IMR-90 (cell line): Measurements from ENCODE around the gene GABBR2. TPM values are rescaled to one million over a fixed set of nuclear protein-coding genes. Genes with fewer than 3 reads are reported as not detected.

Experiments
- ATAC-seq: fragments of 200-7000 bp; cut with Tn5 transposase; 2 replicates; pipeline ENCODE4 v1.9.1; 2020; ENCODE audit warnings: low read depth, mild to moderate bottlenecking, moderate library complexity
- BruUV-seq: library from RNA; stranded (reverse); fragments of 400-500 nt; replicated peaks from 2 replicates; lab custom pipeline; 2021; lab: Mats Ljungman, UMichigan
- CTCF ChIA-PET: fragments of 300-600 bp; formaldehyde crosslinking; extraction: SDS; loops from one replicate; lab custom pipeline; 2021; ENCODE audit warnings: antibody characterized with exemption; lab: Yijun Ruan, JAX
- POLR2A ChIA-PET: fragments of 300-600 bp; sonication (Branson Sonifier 250); formaldehyde crosslinking; loops from one replicate; lab custom pipeline; 2022; ENCODE audit warnings: antibody characterized with exemption; ENCODE audit not compliant: unreplicated experiment; lab: Charles Lee
- DNase-seq: peaks from one replicate; pipeline ENCODE4 v3.0.0; 2013
- H2AFZ ChIP-seq: replicated peaks from 2 replicates; pipeline ENCODE3; 2013; ENCODE audit warnings: low read length, mild to moderate bottlenecking; ENCODE audit not compliant: poor library complexity
- H2AK5ac ChIP-seq: 2 replicates; pipeline ENCODE4 v1.6.1; 2013; ENCODE audit warnings: low read depth, low read length, inconsistent platforms
- H2AK9ac ChIP-seq: replicated peaks from 2 replicates; pipeline ENCODE3; 2013; ENCODE audit warnings: mild to moderate bottlenecking, low read depth, low read length, moderate library complexity; ENCODE audit not compliant: poor library complexity
- H2BK120ac ChIP-seq: 2 replicates; pipeline ENCODE4 v1.6.1; 2013; ENCODE audit warnings: low read depth, low read length, inconsistent platforms
- H2BK15ac ChIP-seq: 3 replicates; pipeline ENCODE4 v1.6.1; 2013; ENCODE audit warnings: low read depth, low read length, inconsistent platforms
- H2BK20ac ChIP-seq: 2 replicates; pipeline ENCODE4 v1.6.1; 2013; ENCODE audit warnings: low read depth, mild to moderate bottlenecking, inconsistent platforms, low read length, moderate library complexity
- H2BK5ac ChIP-seq: 2 replicates; pipeline ENCODE4 v1.6.1; 2013; ENCODE audit warnings: mild to moderate bottlenecking, low read depth, low read length, inconsistent platforms; ENCODE audit not compliant: poor library complexity, severe bottlenecking
- H3K14ac ChIP-seq: replicated peaks from 2 replicates; pipeline ENCODE4 v1.6.1; 2013; ENCODE audit warnings: low read depth, low read length, inconsistent platforms
- H3K18ac ChIP-seq: 2 replicates; pipeline ENCODE4 v1.6.1; 2013; ENCODE audit warnings: low read depth, low read length, control low read depth
- H3K23ac ChIP-seq: 2 replicates; pipeline ENCODE4 v1.6.1; 2013; ENCODE audit warnings: low read depth, low read length, inconsistent platforms
- H3K27ac ChIP-seq: 2 replicates; pipeline ENCODE4 v1.5.1; 2013; ENCODE audit warnings: mild to moderate bottlenecking, control low read depth, low read length; ENCODE audit not compliant: insufficient read depth
- H3K27me3 ChIP-seq: 2 replicates; pipeline ENCODE4 v1.6.1; 2013; ENCODE audit warnings: low read length; ENCODE audit not compliant: control insufficient read depth, insufficient read depth
- H3K36me3 ChIP-seq: 2 replicates; pipeline ENCODE4 v1.6.1; 2013; ENCODE audit warnings: low read length, mixed read lengths; ENCODE audit not compliant: control insufficient read depth, insufficient read depth
- H3K4ac ChIP-seq: 2 replicates; pipeline ENCODE4 v1.6.1; 2013; ENCODE audit warnings: low read depth, low read length, inconsistent platforms
- H3K4me1 ChIP-seq: 2 replicates; pipeline ENCODE4 v1.6.1; 2013; ENCODE audit warnings: low read length, mixed read lengths; ENCODE audit not compliant: control insufficient read depth, insufficient read depth
- H3K4me2 ChIP-seq: 2 replicates; pipeline ENCODE4 v1.6.1; 2013; ENCODE audit warnings: low read depth, mild to moderate bottlenecking, control low read depth, low read length, moderate library complexity
- H3K4me3 ChIP-seq: 2 replicates; pipeline ENCODE4 v1.5.1; 2013; ENCODE audit warnings: low read depth, mild to moderate bottlenecking, control low read depth, low read length, moderate library complexity; ENCODE audit not compliant: insufficient read depth
- H3K56ac ChIP-seq: 2 replicates; pipeline ENCODE4 v1.6.1; 2013; ENCODE audit warnings: low read length, inconsistent platforms; ENCODE audit not compliant: insufficient read depth; ENCODE audit errors: extremely low read depth
- H3K79me1 ChIP-seq, 2 experiments: 2 replicates each; pipeline ENCODE4 v1.6.1; 2013; ENCODE audit warnings: low read length in 2 of 2, inconsistent platforms in 1 of 2, low read depth in 1 of 2
- H3K9ac ChIP-seq: 2 replicates; pipeline ENCODE4 v1.6.1; 2013; ENCODE audit warnings: low read depth, low read length, control low read depth
- H3K9me1 ChIP-seq: 2 replicates; pipeline ENCODE4 v1.6.1; 2013; ENCODE audit warnings: low read length, inconsistent platforms; ENCODE audit not compliant: insufficient read depth
- H3K9me3 ChIP-seq: 2 replicates; pipeline ENCODE4 v1.6.1; 2013; ENCODE audit warnings: low read length; ENCODE audit not compliant: control insufficient read depth, insufficient read depth
- H4K20me1 ChIP-seq: 2 replicates; pipeline ENCODE4 v1.6.1; 2013; ENCODE audit warnings: low read length, inconsistent platforms; ENCODE audit not compliant: insufficient read depth
- H4K5ac ChIP-seq: 2 replicates; pipeline ENCODE4 v1.6.1; 2013; ENCODE audit warnings: mild to moderate bottlenecking, low read depth, low read length, control low read depth
- H4K8ac ChIP-seq, 2 experiments: 2 replicates each; pipeline ENCODE4 v1.6.1; 2013; ENCODE audit warnings: low read depth in 2 of 2, low read length in 2 of 2, control low read depth in 1 of 2, inconsistent platforms in 1 of 2
- H4K91ac ChIP-seq: 2 replicates; pipeline ENCODE4 v1.6.1; 2013; ENCODE audit warnings: low read depth, low read length, inconsistent platforms; ENCODE audit not compliant: insufficient read depth
- BHLHE40 ChIP-seq: fragments of 150-350 bp; IDR thresholded peaks from 2 replicates; pipeline ENCODE4 v1.6.1; 2016; ENCODE audit warnings: mild to moderate bottlenecking, low read depth, low read length
- CEBPB ChIP-seq: IDR thresholded peaks from 2 replicates; pipeline ENCODE4 v1.6.1; 2012; ENCODE audit warnings: low read depth, low read length, improper control_type of control experiment
- MXI1 ChIP-seq: IDR thresholded peaks from 2 replicates; pipeline ENCODE4 v1.6.1; 2012; ENCODE audit warnings: low read depth, mild to moderate bottlenecking, low read length, moderate library complexity, borderline replicate concordance
- NFE2L2 ChIP-seq: fragments of 150-350 bp; IDR thresholded peaks from 2 replicates; pipeline ENCODE4 v1.6.1; 2016; ENCODE audit warnings: low read depth, mild to moderate bottlenecking, low read length
- RAD21 ChIP-seq: IDR thresholded peaks from 2 replicates; pipeline ENCODE4 v1.6.1; 2012; ENCODE audit warnings: low read length, improper control_type of control experiment
- WGBS, 2 experiments: methylation state at CpG; one replicate each; pipeline versions ENCODE4 v1.1.5 to v1.1.7; 2013; ENCODE audit warnings: missing lambda C conversion rate in 2 of 2; ENCODE audit not compliant: insufficient read length in 1 of 2; ENCODE audit errors: extremely low coverage in 2 of 2; 5-methylcytosine and 5-hydroxymethylcytosine counted together
- dilution Hi-C: fragments of 300-500 bp; cut with HindIII; formaldehyde crosslinking; loops from one replicate; pipeline ENCODE4 v1.14.3; 2018; ENCODE audit warnings: low sequenced_read_pairs; ENCODE audit not compliant: unreplicated experiment
- in situ Hi-C: fragments of 300-500 bp; cut with MboI; formaldehyde crosslinking; loops from 3 replicates; pipeline ENCODE4 v1.14.3; 2019; ENCODE audit warnings: low sequenced_read_pairs, inconsistent platforms, mixed read lengths
- intact Hi-C: fragments of 100-400 bp; cut with micrococcal nuclease; formaldehyde crosslinking; loops from 2 replicates; pipeline ENCODE4 v1.10.0; 2022
- polyA plus RNA-seq, 3 experiments: library from polyadenylated mRNA; depleted of rRNA; stranded (reverse); fragments of >200 nt; gene quantifications; 2 replicates each; pipeline ENCODE4 v1.2.3, GENCODE V29; 2012; ENCODE audit warnings: low replicate concordance in 1 of 3
- total RNA-seq: library from RNA; depleted of rRNA; stranded (reverse); fragments of >200 nt; gene quantifications from 2 replicates; pipeline ENCODE4 v1.2.3, GENCODE V29; 2012

Gene GABBR2
- total and polyA plus RNA-seq, 2 of the 4 experiments (the other 2 are of a cell fraction), result 14.2 to 20.3 TPM

DNA sequence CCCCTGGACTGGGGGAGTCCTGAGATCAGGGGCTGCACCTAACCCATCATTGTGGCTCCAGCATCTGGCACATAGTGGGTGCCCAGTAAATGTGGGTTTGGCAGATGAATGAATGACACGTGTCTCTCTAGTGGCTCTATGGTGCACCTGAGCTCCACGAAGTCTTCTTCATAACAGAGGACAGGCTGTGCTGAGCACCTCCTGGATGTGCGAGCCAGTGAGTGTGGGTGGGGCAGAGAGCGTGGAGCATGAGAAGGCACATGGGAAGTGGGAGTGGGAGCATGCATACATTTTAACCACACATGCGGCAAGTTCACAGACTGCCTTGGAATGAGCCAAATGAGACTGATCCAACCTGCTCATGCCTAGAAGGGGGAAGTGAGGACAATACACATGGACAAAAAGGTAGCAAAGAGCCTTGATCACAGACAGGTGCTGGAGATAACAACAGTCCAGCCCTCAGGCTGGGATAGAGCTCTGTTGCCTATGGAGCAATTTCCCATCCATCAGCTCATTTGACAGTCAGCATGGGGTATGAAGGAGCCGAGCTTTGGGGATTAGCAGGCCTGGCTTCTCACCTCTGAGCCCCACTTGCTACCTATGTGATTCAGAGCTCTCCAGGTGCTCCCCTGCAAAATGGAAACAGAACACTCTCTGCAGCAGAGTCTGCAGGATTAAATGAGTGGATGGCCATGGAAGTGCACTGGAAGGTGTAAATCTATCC, 377.0 kb downstream of the GABBR2 start:
- intact Hi-C loops (loop anchor here (5.0 kb wide), 1 partner anchor 41 kb away; no protein-coding TSS in a partner anchor), in situ Hi-C loops (no loop called here)
- no TSS peak for BruUV-seq

More for the DNA sequence above, 377.0 kb downstream of the GABBR2 start:
- peaks cover 6 to 47% of the 10 kb centered on the region in 2 experiments; a peak in 3 of 4 replicates for H3K79me1 ChIP-seq
- CTCF ChIA-PET, result no interaction called here
- no peaks in the 10 kb centered on the region for H4K20me1 ChIP-seq
- peak overlapping the region; percentile 65 for H3K27ac ChIP-seq
- ATAC-seq, result no peak
- H3K9me1 ChIP-seq, result peaks cover 32% of the 10 kb centered on the region
- peak; percentile 27 for DNase-seq
- H4K8ac ChIP-seq, result peak overlapping the region; percentile 15 to 88; a peak in 3 of 4 replicates
- peak overlapping the region; percentile 91 for H2BK120ac ChIP-seq
- peak overlapping the region; percentile 73 for H4K5ac ChIP-seq
- no peaks in the 10 kb centered on the region for H3K27me3 ChIP-seq
- peak overlapping the region; percentile 89 for H3K18ac ChIP-seq
- H3K9ac ChIP-seq, result 0 out of 2 replicates have a peak overlapping the region, but pooled peaks have one; percentile 36
- no peaks in the 10 kb centered on the region for H3K36me3 ChIP-seq
- peak overlapping the region; percentile 56 for H2AK9ac ChIP-seq
- POLR2A ChIA-PET, result no interaction called here
- peak overlapping the region; percentile 98 for H3K4ac ChIP-seq
- whole genome bisulfite sequencing, 2 experiments, result 94% methylated on average over 2 of the region's 6 CpGs; no CpG with 5 or more reads in 1 of the 2 experiments
- H3K9me3 ChIP-seq, result no peaks in the 10 kb centered on the region
- H2AK5ac ChIP-seq, result peak overlapping the region; percentile 98
- peak overlapping the region; percentile 92 for H2BK20ac ChIP-seq
- peak overlapping the region; percentile 87 for H3K14ac ChIP-seq
- dilution Hi-C loops, result no loop called here
- H3K4me2 ChIP-seq, result no peak overlapping the region
- peak overlapping the region; percentile 92 for H4K91ac ChIP-seq
- H3K56ac ChIP-seq, result no peak overlapping the region
- H2BK5ac ChIP-seq, result peak overlapping the region; percentile 96
- H3K23ac ChIP-seq, result peak overlapping the region; percentile 90
- TF ChIP-seq CEBPB (no peak), MXI1 (no peak), NFE2L2 (no peak), RAD21 (no peak), BHLHE40 (no peak)
- H2AFZ ChIP-seq, result no peak overlapping the region
- no peak overlapping the region for H3K4me3 ChIP-seq
- H3K4me1 ChIP-seq, result peaks cover 12% of the 10 kb centered on the region
- peak overlapping the region; percentile 96; the same call in 2 of the 3 replicates for H2BK15ac ChIP-seq
